Measurements from ENCODE around the gene NAA25.
A peak's percentile ranks its signal among the peaks of the same experiment; 100 is the strongest.

Gene NAA25

DNA sequence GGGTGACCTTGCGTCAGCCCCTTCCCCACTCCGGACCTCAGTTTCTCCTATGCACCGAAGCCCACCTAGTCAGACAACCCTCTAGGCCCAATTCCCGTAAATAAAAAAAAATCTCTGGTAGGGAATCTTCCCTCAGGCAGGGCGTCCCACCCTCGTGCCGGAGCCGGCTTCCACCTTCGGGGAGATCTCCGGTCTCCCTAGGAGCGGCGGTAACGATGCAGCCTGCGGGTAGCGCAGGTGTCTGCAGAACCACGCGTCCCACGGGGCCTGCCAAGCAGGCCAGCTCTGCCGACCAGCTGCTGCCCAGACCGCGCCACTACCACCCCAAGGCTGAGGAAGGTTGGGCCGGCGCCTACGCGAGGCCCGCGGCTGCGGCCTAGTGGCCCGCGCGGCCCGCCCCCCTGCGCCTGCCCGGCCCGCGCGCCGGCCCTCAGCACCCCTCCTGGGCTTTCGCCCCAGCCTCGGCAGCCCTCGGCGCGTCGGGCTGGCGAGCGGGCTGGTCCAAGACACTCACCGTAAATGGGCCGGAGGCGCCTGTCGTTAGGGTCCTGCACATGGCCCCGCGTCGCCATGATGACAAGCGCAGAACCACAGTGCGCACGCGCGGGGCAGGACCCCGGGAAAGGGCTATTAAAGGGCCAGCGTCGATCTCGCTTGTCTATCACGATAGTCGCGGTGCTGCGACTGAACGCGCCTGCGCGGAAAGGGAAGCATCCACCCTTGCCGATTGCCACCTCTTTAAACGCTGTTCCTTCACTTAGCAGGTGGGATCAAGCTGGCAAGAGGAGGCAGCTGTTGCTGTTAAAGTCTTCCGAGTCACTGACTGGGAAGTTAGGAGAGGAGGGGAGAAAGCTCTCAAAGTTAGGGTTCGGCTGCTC lies at the start of gene NAA25:
Gene NAA25 (minus strand): TSS at position 582 of the 878 bp plus-strand sequence. CDS start 10 bp downstream, at position 572.
- DNase-seq (ENCODE audit: low read depth, low spot score): peak; percentile 59

DNA sequence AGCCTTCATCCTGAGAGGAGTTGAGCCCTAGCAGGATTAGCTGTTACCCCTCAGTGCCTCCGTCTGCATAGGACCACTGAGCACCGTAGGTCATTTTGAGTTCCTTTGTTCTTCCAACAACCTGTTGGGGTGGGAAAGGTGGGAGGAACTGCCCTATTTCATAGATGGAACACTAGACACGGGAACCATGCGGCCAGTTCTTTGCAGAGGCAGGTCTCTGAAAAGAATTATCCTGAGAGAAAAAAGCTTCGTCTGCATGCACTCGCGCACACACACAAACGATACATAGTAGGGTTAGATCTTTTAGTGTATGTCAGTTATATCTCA lies 45.3 kb upstream of the NAA25 start:
- no peak for DNase-seq (ENCODE audit: low read depth, low spot score)

DNA sequence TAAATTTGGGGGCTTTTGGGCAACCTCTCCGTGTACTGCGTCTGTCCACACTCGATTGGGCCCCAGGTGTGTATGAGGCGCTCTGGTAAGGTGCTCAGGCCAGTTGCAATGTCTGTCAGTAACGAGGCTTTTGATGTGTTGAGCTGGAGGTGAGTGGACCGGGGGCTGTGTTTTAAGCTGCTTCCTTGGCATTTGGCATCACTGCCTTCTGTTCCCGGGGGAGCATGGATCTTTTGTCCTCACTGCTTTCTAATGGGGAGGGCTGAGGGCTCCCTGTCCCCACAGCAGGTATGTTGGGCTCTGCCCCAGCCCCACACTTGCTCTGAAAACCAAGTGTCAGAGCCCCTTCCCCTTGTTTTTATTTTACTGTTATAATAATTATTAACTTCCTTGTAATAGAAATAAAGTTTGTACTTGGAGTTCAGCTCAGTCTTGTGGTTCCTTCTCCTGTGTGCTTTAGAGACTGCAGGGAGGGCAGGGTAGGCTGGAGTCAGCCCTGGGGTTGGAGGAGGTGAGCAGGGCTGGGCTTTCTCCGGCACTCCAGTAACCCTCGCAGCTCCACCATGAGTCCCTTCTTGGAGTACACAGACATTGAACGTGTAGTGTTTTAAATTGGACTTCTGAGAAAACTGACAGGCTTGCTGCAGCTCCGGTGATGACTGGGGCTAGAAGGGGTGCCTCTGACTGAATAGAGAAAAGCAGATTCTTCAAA lies 44.8 kb upstream of the NAA25 start:
- DNase-seq (ENCODE audit: low read depth, low spot score): no peak

DNA sequence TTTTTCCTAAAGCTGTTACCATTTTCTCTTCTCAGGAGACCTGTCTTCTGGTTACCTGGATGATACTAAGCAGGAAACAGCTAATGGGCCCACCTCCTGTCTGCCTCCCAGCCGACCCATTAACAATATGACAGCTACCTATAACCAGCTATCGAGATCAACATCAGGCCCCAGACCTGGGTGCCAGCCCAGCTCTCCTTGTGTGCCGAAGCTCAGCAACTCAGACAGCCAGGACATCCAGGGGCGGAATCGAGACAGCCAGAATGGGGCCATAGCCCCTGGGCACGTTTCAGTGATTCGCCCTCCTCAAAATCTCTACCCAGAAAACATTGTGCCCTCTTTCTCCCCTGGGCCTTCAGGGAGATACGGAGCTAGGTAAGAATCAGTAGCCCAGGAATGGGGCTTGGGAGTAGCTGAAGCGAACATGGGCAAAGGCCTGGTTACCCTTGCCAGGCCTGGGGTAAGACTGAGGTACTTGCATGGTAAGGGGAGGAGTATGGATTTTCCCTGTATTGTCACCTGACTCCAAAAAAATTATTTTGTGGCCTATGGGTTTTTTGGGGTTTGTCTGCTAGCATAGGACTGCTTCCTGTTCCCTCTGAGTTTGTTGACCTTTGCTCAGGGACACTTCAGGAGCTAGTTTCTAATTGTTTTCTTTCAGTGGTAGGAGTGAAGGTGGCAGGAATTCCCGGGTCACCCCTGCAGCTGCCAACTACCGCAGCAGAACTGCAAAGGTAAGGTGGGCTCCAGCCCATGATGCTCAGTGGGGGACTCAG lies 43.4 kb upstream of the NAA25 start:
- DNase-seq (ENCODE audit: low read depth, low spot score): no peak

GRCh38 chr12:112149596-112149995 lies 41.0 kb upstream of the NAA25 start:
- DNase-seq (ENCODE audit: low read depth, low spot score): no peak

DNA sequence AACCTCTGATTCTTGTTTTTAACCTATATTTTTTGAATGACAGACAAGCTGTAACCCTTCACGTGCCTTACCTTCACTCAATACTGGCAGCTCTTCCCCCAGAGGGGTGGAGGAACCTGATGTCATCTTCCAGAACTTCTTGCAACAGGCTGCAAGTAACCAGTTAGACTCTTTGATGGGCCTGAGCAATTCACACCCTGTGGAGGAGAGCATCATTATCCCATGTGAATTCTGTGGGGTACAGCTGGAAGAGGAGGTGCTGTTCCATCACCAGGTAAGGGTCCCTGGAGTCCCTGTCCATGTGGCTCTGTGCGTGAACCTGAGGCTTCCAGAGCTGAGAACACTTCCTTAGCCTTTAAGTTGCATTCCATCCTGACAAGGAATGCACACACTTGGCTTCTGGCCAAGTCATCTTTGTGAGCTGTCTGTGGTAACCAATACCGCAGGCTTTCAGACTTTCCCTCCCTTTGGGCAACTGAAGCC lies 39.5 kb upstream of the NAA25 start:
- DNase-seq (ENCODE audit: low read depth, low spot score): no peak

- no peak for DNase-seq (ENCODE audit: low read depth, low spot score)
Measured at GRCh38 chr12:112146123-112146522, 37.5 kb upstream of the NAA25 start.

- no peak for DNase-seq (ENCODE audit: low read depth, low spot score)
Measured at GRCh38 chr12:112140728-112141127, 32.1 kb upstream of the NAA25 start.

- no peak for DNase-seq (ENCODE audit: low read depth, low spot score)
Measured at GRCh38 chr12:112134731-112135130, 26.1 kb upstream of the NAA25 start.

- DNase-seq (ENCODE audit: low read depth, low spot score): no peak
Measured at GRCh38 chr12:112133418-112133817, 24.8 kb upstream of the NAA25 start.

GRCh38 chr12:112131686-112132085 lies 23.1 kb upstream of the NAA25 start:
- no peak for DNase-seq (ENCODE audit: low read depth, low spot score)

GRCh38 chr12:112130441-112130998 lies 21.9 kb upstream of the NAA25 start:
- no peak for DNase-seq (ENCODE audit: low read depth, low spot score)

DNA sequence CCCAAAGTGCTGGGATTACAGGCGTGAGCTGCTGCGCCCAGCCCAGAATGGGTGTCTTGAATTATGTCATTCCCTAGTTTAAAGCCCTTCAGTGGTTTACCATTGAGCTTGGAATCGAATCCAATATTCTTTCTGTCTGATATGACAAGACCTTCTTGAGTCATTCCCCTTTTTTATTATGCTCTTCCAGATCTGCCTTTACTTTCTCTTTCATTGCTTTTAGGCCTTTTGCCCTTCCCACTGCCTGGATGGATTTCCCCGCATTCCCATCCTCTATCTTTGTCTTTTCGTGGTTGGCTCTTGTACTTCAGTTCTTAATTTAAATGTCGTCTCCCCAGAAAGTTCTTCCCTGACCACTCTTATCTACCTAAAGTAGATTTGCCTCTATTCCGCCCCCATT lies 18.3 kb upstream of the NAA25 start:
- no peak for DNase-seq (ENCODE audit: low read depth, low spot score)

- DNase-seq (ENCODE audit: low read depth, low spot score): no peak
Measured at GRCh38 chr12:112126000-112126438, 17.4 kb upstream of the NAA25 start.

DNA sequence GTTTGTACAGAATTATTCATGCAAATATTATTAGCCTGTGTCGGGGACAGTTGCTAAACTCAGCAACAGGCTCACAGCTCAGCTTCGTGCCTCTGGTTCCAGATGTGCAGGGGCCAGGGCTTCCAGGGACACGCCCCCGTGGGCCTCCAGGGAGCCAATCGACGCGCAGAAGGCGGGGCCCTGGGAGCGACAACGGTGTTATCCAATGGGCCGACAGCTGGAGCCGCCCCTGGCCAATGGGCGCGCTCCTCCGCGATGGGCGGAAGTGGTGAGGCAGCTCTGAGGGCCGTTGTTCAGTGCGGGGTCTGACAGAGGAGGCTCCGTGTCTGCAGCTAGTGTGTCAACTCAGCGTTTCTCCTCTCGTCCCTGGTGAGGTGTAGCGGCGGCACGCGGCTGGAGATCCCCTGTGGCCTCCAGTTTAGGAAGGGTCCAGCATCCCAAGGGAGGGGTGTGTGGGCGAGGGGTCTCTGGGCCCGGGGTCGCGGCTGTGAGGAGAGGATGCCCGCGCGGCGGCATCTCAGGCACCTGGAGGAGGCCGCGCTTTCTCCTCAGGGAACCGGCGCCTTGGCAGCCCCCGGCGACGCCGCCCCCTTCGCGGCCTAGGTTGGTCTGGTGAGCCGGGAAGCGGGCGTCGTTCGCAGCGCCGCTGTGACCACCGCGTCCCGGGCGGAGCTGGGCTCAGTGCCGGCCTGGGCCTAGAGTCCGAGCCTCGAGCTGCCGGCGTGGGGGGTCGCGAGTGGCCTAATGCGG lies 16.8 kb upstream of the NAA25 start, which contains the start of gene TRAFD1:
Gene TRAFD1 (plus strand): TSS at position 311 of the 750 bp plus-strand sequence. CDS start 4,963 bp downstream, outside the sequence.
- peak; percentile 98 for DNase-seq (ENCODE audit: low read depth, low spot score)

DNA sequence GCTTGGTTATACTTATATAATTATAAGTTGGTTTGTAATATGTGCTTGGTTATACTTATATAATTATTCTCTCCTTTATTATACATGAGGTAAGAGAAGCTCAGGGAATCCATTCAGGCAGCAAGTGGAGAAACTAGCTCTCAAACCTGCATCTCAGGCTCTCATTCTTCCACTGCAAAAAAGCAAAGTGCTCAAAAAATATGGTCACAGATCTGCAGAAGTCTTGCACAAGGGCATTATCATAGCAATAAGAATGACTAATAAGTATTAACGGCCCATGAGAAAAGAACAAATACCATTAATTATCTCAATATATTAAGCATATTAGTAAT lies 16.3 kb upstream of the NAA25 start:
- DNase-seq (ENCODE audit: low read depth, low spot score): no peak

GRCh38 chr12:112122823-112123690 lies 14.5 kb upstream of the NAA25 start:
- no peak for DNase-seq (ENCODE audit: low read depth, low spot score)

- DNase-seq (ENCODE audit: low read depth, low spot score): no peak
Measured at GRCh38 chr12:112121780-112122565, 13.4 kb upstream of the NAA25 start.

DNA sequence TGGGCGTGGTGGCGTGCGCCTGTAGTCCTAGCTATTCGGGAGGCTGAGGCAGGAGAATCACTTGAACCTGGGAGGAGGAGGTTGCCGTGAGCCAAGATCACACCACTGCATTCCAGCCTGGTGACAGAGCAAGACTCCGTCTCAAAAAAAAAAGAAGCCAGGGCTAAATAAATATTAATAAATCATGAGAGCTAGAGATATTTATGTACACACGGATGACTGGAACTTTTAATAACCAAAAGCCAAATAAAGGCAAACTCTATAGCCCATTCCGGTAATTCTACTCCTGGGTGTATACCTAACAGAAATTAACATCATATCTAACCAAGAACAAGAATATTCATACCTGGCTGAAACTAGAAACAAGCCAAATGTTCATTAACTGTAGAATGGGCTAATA lies 9.1 kb upstream of the NAA25 start:
- no peak for DNase-seq (ENCODE audit: low read depth, low spot score)

All from activated naive CD8-positive, alpha-beta T cell treated with anti-CD3 and anti-CD28 coated beads, Interleukin-2, amount 50 U/mL, for 16 hours (primary cell).